ENCODE results near the gene IL27RA.
A peak's percentile ranks its signal among the peaks of the same experiment; 100 is the strongest.

Gene IL27RA

DNA sequence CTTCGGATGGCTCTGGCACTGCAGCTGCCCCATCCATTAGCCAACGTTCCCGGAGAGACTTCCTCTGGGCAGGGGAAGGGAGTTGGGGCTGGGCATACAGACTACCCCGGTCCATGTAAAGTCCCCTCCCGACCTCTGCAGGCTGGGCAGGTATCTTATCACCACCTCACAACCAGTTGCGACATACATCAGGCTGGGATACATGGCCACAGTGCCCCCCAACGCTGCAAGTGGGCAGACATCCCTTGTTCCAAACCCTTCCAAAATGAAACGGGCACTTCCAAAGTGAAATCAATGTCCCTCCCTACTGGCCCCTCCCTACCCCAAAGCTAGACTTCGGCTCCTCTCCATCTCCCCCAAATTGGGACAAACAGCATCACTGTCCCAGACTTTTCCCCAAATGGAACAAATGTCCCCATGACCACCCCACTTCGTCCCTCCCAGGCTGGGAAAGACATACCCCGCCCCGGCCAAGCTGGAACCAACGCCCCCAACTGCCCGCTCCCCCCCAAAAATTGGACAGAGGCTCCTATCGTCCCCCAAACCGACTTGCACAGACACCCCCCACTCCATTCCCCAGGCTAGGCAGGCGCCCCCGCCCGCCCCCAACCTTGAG is 25.3 kb downstream of the IL27RA start:
- DNase-seq (ENCODE audit: low read depth in 2 of 2, low spot score in 1 of 2), result no peak

DNA sequence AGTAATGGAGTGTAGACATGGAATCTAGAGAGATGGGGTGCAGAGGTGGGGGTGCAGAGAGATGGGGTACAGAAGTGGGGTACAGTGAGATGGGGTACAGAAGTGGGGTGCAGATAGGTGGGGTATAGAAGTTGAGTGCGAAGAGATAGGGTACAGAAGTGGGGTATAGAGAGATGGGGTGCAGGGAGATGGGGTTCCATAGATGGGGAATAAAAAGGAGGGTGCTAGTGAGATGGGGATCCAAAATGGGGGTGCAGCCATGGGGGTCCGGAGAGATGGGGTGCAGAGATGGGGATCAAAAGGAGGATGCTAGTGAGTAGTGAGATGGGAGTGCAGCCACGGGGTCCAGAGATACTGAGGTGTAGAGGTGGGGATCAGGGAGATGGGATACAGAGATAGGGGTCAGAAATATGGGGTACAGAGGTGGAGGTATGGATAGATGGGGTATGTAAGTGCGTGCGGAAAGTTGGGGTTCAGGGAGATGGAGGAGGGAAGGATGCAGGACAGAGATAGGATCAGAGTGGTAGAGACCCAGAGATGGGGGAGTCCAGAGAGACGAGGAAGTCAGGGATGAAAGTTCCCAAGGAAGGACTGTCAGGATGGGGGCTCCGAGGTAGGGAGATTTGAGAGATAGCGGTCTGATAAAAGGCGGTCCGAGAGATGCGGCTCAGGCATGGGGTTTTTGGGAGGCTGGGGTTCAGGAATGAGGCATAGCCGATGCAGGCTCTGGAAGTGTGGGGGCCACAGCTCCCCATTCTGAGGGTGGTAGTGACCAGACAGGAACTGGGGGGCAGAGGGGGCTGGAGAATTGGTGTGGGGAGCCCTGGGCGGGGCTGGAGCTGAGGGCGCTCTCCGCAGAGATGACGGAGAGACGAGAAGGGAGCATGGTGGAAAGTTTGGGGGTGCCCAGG is 26.9 kb downstream of the IL27RA start:
- DNase-seq (ENCODE audit: low read depth in 2 of 2, low spot score in 1 of 2), result no peak

DNA sequence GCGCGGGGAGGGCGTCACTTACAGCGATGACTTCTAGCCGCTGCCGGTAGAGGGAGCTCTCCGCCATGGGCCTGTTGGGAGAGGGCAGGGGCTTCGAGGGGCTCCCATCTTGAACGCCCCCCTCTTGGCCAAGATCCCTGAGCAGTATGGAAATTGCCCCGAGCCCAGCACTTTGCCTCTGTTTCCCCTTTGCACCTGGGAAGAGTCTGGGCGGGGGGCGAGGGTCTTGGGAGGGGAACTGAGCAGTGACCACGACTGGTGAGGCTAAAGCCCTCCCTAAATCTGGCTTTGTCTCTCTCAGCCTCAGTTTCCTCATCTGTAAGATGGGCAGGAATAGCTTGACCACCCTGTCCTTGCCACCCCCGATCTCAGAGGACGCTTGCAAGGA is 27.5 kb downstream of the IL27RA start:
- DNase-seq (ENCODE audit: low read depth in 2 of 2, low spot score in 1 of 2), result no peak

DNA sequence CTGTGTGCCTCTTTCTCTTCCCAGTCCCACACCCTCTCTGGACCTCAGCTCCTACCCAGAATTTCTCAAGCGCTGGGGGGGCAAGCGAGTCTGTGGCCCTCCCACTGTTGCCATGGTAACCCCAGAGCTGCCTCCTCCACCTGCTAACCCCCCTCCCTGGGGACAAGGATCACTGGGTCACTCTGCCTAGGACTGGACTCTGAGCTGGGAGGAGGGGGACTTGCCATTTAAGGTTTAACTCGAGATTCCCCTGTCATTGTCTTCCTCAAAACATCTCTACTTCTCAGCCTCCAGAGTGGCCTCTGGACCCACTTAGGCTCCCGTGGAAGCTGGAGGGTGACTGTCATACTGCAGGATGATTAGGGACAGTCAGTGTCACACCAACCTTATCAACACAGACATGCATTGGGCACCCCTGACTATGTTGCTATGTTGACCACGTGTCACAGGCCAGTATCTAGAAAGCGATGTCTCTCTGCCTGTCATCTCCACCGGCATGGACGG is 28.1 kb downstream of the IL27RA start:
- no peak for DNase-seq (ENCODE audit: low read depth in 2 of 2, low spot score in 1 of 2)

DNA sequence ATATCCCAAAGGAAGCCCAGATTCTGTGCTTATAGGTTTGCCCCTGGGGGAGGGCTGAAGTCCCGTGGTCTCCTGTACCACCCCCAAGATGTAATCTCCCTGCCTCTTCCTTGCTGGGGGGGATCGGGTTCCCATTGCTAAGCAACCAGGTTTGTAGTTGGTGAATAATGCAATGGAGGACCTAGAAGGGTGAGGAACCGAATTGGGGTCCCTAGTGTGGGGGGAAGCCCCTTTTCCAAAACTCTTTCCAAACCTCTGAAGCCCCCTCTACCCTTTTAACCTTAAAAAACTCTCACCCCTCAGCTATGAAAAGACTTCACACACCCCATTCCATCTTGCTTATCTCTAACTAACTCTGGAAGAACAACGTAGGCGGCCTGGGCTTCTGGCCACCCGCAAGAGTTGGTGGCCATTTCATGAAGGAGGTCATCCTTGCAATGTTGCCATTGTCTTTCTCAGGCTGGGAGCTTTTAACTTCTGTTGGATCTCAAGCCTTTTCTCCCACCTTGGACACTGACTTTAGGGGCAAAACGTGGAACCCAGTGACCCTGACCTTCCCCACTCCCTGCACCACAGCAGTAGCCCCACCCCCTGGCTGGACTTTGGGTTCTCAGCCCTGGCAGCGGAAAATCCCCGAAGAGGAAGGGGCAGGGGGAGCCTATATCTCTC is 29.7 kb downstream of the IL27RA start:
- DNase-seq (ENCODE audit: low read depth in 2 of 2, low spot score in 1 of 2), result no peak

DNA sequence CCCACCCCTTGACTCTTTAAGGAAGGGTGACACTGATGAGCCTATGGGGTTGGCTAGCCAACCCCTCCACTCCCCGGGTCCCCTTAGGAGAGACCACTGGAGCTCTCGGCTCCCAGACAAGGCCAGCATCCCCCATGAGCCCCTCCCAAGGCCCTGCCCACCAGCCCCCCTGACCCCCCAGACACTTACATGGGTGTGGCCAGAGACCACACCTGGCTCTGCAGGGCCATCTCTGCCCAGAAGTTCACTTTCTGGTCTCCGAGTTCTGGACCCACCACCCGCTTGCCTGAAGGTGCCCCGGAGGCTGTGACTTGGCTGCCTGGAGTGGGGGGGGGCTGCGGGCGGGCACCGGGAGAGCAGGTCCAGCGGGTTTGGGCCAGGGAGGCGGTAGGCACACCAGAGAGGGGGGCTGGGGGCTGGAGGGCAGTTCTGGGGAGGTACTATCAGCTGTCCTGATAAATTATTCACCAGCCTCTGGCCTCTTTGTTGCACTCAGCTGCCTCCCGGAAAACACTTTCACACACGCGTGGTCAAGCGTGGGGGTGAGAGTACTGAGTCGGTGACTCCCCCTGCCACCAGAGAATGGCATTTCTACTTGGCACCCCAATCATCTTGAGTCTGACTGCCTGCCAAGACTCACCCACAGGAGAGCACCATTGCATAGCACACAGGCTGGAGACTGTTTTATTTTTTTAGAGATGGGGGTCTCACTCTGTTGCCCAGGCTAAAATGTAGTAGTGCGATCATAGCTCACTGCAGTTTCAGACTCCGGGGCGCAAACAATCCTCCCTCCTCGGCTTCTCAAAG is 30.4 kb downstream of the IL27RA start, which contains the start of gene PALM3:
Gene PALM3 (minus strand): TSS at position 326 of the 807 bp plus-strand sequence. CDS start 96 bp downstream, at position 230.
- DNase-seq (ENCODE audit: low read depth in 2 of 2, low spot score in 1 of 2), result no peak

DNA sequence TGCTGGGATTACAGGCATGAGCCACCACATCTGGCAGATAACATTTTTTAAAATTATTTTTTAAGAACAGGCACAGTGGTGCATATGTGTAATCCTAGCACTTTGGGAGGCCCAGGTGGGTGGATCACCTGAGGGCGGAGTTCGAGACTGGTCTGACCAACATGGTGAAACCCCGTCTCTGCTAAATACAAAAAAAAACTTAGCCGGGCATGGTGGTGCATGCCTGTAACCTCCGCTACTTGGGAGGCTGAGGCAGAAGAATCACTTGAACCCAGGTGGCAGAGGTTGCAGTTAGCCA is 30.9 kb downstream of the IL27RA start:
- DNase-seq (ENCODE audit: low read depth in 2 of 2, low spot score in 1 of 2), result no peak

DNA sequence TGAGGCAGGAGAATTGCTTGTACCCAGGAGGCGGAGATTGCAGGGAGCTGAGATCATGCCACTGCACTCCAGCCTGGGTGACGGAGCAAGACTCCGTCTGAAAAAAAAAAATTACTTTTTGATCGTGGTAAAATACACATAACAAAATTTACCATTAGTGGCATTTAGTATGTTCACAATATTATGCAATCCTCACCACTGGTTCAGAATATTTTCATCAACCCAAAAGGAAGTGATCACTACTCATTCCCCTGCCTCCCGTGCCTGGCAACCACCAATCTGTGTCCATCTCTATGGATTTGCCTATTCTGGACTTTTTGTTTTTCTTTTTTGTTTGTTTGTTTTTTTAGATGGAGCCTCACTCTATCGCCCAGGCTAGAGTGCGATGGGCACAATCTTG is 31.5 kb downstream of the IL27RA start:
- DNase-seq (ENCODE audit: low read depth in 2 of 2, low spot score in 1 of 2), result no peak

DNA sequence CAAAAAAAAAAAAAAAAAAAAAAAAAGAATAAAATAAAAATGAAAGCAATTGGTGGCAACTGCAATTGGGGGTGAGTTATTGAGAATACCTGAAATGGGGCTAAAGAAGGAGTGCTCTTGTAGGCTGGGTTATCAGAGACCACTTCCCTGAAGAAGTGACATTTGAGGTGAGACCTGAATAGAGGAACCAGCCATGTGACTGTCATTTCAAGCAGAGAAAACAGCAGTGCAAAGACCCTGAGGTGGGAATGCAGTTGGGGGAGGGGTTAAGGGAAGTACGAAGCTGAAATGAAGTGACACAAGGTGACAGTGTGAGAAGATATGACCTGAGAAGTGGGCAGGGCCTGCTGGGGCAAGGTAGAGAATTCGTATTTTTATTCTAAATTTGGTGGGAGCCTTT is 34.6 kb downstream of the IL27RA start:
- no peak for DNase-seq (ENCODE audit: low read depth in 2 of 2, low spot score in 1 of 2)

DNA sequence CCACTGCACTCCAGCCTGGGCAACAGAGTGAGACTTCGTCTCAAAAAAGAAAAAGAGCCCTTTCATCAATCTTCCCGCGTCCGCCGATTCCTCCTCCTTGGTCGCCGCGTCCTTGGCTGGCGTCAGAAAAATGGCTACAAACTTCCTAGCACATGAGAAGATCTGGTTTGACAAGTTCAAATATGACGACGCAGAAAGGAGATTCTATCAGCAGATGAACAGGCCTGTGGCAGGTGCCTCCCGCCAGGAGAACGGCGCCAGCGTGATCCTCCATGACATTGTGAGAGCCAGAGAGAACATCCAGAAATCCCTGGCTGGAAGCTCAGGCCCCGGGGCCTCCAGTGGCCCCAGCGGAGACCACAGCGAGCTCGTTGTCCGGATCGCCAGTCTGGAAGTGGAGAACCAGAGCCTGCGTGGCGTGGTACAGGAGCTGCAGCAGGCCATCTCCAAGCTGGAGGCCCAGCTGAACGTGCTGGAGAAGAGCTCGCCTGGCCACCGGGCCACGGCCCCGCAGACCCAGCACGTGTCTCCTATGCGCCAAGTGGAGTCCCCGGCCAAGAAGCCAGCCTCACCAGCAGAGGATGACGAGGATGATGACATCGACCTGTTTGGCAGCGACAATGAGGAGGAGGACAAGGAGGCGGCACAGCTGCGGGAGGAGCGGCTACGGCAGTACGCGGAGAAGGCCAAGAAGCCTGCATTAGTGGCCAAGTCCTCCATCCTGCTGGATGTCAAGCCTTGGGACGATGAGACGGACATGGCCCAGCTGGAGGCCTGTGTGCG is 38.9 kb downstream of the IL27RA start:
- DNase-seq (ENCODE audit: low read depth in 2 of 2, low spot score in 1 of 2), result no peak

DNA sequence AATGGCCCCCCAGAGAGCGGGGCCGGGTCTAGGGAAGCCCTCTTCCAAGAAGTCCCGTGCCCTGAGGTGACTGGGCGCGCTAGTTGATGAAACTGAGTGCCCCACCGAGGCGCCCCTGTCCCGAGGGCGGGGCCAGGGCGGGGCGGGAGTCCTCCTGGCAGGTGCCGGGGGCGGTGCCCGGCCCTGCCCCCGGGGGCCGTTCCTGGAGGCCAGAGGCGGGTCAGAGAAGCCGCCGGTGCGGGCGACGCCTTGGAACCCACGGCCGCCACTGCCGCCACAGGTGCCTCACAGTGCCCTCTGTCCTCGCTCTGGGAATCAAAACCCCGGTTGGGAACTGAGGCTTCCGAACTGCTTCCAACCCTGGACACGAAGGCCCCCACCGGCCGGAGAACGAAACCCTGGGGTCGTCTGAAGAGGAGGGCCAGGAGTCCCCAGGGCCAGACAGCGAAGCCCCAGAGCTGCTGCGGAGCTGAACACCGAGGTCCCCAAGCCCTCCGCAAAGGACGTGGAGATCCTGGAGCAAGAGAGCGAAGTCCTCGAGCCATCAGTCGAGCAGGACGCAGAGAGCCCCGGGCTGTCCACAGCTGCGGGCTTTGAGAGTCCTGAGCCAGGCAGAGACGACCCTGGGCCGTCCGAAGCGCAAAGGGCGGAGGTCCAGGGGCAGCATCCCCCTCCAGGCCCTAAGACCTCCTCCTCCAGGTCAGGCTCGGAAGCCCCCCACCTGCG is 41.1 kb downstream of the IL27RA start, which contains the start of gene MISP3:
Gene MISP3 (plus strand): TSS at position 252 of the 726 bp plus-strand sequence. CDS start 524 bp downstream, outside the sequence.
- DNase-seq (ENCODE audit: low read depth in 2 of 2, low spot score in 1 of 2), result no peak

DNA sequence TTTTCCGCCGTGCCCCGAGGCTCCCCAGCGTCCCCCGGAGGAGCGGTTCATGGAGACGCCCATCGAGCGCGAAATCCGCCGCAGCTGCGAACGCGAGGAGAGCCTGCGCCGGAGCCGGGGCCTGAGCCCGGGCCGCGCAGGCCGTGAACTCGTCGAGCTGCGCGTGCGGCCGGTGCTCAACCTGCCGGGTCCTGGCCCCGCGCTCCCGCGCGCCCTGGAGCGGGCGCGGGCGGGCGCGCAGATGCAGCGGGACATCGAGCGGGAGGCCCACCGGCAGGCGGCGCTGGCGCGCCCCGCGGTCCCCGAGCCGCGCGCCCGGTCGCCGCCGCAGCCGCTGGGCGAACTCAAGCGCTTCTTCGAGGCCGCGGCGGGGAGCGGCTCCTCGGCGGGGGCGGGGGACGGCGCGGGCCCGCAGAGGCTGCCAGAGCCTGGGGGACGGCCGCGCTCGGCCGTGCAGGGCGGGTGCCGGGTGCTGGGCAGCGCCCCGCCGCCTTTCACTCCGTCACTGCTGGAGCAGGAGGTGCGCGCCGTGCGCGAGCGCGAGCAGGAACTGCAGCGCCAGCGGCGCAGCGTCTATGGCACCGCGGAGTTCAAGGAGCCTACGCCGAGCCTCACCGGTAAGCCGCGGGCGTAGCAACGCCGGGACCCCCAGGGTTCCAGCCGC is 41.8 kb downstream of the IL27RA start:
- DNase-seq (ENCODE audit: low read depth in 2 of 2, low spot score in 1 of 2), result peak in 1 of 2 donors; percentile 43

DNA sequence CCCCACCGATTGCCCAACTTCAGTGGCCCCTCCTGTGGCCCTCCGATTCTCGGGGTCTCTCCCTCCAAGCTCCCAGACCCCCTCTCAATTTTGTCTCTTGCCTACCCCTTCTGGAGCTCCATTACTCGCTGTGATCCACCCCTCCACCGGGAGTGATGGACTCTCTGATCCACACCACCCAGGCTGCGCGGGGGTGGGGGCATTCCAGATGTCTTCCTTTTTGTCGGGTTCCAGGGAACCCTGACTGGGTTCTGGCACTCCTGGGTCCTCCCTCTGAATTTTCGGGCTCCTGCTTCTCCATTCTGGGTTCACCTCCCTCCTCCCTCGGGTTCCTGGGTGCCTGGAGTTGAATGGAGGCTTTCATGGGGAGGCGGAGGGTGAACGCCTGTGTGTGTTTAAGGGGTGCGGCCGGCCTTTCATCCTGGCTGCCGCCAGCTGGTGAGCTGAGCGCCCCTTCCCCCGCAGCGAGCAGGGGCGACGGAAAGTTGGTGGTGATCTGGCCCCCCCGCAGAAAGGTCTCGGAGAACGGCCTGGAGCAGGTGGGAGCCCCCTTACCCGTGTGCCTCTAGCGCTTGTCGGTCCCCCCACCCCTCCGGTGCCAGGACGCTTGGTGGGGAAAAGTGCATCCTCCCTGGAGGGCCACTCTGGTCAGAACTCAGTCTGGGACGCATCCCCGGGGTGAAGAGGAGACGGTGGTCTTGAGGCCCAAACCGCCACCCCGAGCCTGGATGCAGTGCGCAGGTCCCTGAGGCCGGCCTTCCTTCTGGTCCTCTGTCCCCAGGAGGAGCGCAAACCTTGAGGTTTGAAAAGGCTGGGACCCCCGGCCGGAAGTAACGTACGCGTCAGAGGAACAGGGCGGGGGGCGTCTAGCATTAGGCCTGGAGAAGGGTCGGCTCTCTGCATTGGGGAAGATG is 42.6 kb downstream of the IL27RA start:
- no peak for DNase-seq (ENCODE audit: low read depth in 2 of 2, low spot score in 1 of 2)

DNA sequence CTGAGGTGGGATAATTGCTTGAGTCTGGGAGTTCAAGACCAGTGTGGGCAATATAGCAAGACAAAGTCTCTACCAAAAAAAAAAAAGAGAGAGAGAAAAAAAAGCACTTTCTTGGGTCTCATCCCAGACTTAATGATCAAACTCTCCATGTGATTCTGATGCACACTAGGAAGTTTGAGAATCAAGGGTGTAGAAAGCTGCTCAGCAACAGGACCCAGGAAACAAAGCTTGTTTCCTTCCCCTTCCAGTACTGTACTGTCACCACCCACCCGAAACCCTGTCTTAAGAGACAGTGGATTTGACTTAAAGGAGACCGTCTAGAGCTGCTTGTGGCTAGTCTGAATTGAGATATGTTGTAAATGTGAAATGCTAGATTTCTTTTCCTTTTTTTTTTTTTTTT is 46.8 kb downstream of the IL27RA start:
- DNase-seq (ENCODE audit: low read depth in 2 of 2, low spot score in 1 of 2), result no peak

DNA sequence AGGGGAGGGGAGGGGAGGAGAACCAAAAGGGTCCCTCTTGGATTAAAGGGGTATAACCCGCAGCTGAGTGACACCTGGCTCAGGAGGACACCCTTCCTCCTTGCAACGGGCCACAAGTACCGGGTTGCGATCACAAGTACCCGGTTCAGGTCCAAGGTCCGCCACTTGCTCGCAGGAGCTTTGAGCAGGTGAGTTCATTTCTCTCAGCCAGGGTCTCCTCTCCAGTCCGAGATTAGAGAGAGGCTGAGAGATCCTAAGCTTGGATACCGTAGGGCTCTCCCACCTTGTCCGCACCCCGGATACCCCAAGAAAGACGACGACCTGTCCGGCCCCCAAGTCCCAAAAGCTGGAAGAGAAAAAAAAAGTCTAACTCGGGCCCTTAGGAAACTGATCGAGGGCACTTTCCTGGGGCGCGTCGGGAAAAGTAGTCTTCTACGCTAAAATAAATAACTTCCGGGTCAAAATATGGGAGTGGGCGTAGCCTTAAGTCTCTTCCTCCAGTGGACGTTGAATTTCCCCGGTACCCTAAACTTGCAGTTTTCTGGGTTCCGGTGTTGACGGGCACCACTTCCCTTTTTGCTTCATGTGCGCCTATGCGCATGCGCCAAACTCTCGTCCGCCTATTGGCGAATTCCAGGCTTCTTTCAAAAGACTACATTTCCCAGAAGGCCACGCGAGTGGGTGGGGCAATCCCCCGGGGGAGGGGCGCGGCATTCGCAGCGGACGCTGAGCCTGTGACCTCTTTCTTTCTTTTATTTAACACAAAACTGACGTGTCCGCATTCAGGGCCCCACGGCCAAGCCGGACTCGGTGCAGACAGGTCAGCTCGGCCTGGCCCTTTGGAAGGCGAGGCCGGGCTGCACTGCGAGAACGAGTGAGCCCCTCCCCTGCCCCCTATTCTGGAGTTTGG is 49.6 kb downstream of the IL27RA start:
- peak; percentile 98 to 99 for DNase-seq (ENCODE audit: low read depth in 2 of 2, low spot score in 1 of 2)

DNA sequence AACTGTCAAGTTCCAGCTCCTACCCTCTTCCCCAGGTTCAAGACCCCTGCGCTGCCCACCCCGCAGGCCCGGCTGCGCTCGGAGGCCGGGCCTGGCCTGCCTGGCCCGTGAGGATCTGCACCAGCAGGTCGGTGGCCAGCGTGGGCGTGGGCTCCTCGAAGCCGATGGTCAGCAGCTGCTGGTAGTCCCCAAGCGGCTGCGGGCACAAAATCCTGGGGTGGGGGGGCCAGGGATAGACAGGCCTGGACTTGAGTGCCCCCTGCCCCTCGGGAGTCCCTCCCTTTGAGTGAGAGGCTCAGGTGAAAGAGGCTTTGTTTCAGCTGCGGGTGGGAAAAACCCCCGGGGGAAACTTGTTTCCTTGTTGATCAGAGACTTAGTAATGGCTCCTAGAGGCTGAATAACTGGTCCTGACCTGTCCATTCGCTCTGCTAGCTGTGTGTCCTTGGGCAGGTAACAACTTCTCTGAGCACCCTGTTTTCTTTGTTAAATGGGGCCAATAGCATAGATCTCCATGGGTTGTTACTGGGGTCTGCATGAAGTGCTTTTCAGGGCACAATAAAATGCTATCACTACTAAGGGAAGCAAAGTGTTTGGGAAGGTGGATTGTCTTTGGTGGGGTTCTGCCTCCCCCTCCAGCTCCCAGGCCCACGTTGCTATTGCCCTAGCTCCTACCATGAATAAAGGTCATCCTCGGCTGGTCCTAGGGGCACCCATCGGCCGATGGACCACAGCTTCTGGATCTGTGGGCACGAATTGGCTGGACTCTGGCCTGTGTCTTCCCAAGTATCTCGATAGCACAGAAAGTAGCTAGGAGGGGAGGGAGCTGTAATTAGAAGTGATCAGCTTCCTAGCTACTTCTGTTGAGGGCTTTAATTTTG is 50.5 kb downstream of the IL27RA start:
- no peak for DNase-seq (ENCODE audit: low read depth in 2 of 2, low spot score in 1 of 2)
